HepG2 (cell line): ENCODE results near the gene MPZL3. TPM values are rescaled to one million over a fixed set of nuclear protein-coding genes. Genes with fewer than 3 reads are reported as not detected.

Experiments used
- BORCS8-MEF2B ChIP-seq: sonication (generic); formaldehyde crosslinking; IDR thresholded peaks from 2 replicates; pipeline ENCODE4 v1.8.0; 2022; ENCODE audit warnings: mild to moderate bottlenecking, missing genetic modification reagents
- CBX5 ChIP-seq: sonication (generic); formaldehyde crosslinking; IDR thresholded peaks from 2 replicates; pipeline ENCODE4 v1.4.0; 2020; ENCODE audit warnings: missing genetic modification reagents, borderline replicate concordance
- CREB1 ChIP-seq, 2 experiments: fragments of 450-650 bp in 1 of 2; IDR thresholded peaks; 2 replicates each; pipeline ENCODE4 v1.6.1; 2016 to 2017; ENCODE audit warnings: control low read depth in 1 of 2, mild to moderate bottlenecking in 1 of 2, missing compliant biosample characterization in 1 of 2, missing genetic modification characterization in 1 of 2
- DMAP1 ChIP-seq: IDR thresholded peaks from 2 replicates; pipeline ENCODE4 v1.6.1; 2016
- FOXP4 ChIP-seq: sonication (generic); formaldehyde crosslinking; IDR thresholded peaks from 2 replicates; pipeline ENCODE4 v1.4.0; 2020; ENCODE audit warnings: missing genetic modification reagents
- IRF2 ChIP-seq: IDR thresholded peaks from 2 replicates; pipeline ENCODE4 v1.6.1; 2018; ENCODE audit warnings: missing genetic modification reagents, missing compliant biosample characterization
- KMT2B ChIP-seq: IDR thresholded peaks from 2 replicates; pipeline ENCODE4 v1.6.1; 2016; ENCODE audit warnings: missing genetic modification reagents, missing compliant biosample characterization
- LRRFIP1 ChIP-seq: sonication (generic); formaldehyde crosslinking; conservative IDR thresholded peaks from 2 replicates; pipeline ENCODE4 v1.4.0; 2020; ENCODE audit warnings: missing genetic modification reagents
- MTERF4 ChIP-seq: sonication (generic); formaldehyde crosslinking; IDR thresholded peaks from 2 replicates; pipeline ENCODE4 v1.8.0; 2023; ENCODE audit warnings: mild to moderate bottlenecking, missing genetic modification reagents
- PHF8 ChIP-seq: sonication (generic); formaldehyde crosslinking; IDR thresholded peaks from 2 replicates; pipeline ENCODE4 v1.5.0; 2020; ENCODE audit warnings: missing genetic modification reagents
- POLR2AphosphoS2 ChIP-seq: IDR thresholded peaks from 2 replicates; pipeline ENCODE4 v1.6.1; 2011; ENCODE audit warnings: low read depth, low read length, improper control_type of control experiment
- ZBTB7A ChIP-seq: sonication (generic); formaldehyde crosslinking; IDR thresholded peaks from 2 replicates; pipeline ENCODE4 v1.8.0; 2022; ENCODE audit warnings: mild to moderate bottlenecking, missing genetic modification reagents
- ZNF230 ChIP-seq: sonication (generic); formaldehyde crosslinking; IDR thresholded peaks from 2 replicates; pipeline ENCODE4 v1.4.0; 2020; ENCODE audit warnings: mild to moderate bottlenecking, missing genetic modification reagents
- ZNF235 ChIP-seq: sonication (generic); formaldehyde crosslinking; IDR thresholded peaks from 2 replicates; pipeline ENCODE4 v1.8.1; 2023; ENCODE audit warnings: mild to moderate bottlenecking, missing genetic modification reagents, borderline replicate concordance
- ZNF549 ChIP-seq: sonication (generic); formaldehyde crosslinking; IDR thresholded peaks from 2 replicates; pipeline ENCODE4 v1.5.0; 2020; ENCODE audit warnings: missing genetic modification reagents
- ZNF670 ChIP-seq: sonication (generic); formaldehyde crosslinking; IDR thresholded peaks from 2 replicates; pipeline ENCODE4 v1.8.0; 2022; ENCODE audit warnings: mild to moderate bottlenecking, missing genetic modification reagents, borderline replicate concordance
- ZNF687 ChIP-seq: sonication (generic); formaldehyde crosslinking; IDR thresholded peaks from 2 replicates; pipeline ENCODE4 v1.5.1; 2020; ENCODE audit warnings: mild to moderate bottlenecking, missing genetic modification reagents, moderate library complexity
- polyA plus RNA-seq, 8 experiments: library from polyadenylated mRNA; depleted of rRNA in 3 of 8; stranded (reverse) in 7 of 8; unstranded in 1 of 8; fragments of >200 nt; fragmentation: Illumina TruSeq in 4 of 8; extraction: Trizol in 4 of 8; gene quantifications; 2 replicates each; pipeline versions ENCODE4 v1.2.1 to v1.2.3, GENCODE V29; 2011 to 2016; ENCODE audit warnings: low read depth in 4 of 8, missing spikeins in 1 of 8, mixed read lengths in 1 of 8; ENCODE audit not compliant: insufficient read depth in 1 of 8
- total RNA-seq, 5 experiments: library from RNA; depleted of rRNA; stranded (reverse); fragments of >200 nt; fragmentation: Illumina TruSeq; extraction: Trizol; gene quantifications; 2 replicates each; pipeline ENCODE4 v1.2.3, GENCODE V29; 2016; ENCODE audit warnings: low read depth in 1 of 5
- TF ChIP-seq, protein P1 (sequence below): sonication (generic); formaldehyde crosslinking; IDR thresholded peaks from 2 replicates; pipeline ENCODE4 v1.5.1; 2020; ENCODE audit warnings: mild to moderate bottlenecking, missing genetic modification reagents, borderline replicate concordance

MPZL3 gene
- total and polyA plus RNA-seq, 2 of the 13 experiments (the other 11 are each of a cell fraction or from before 2014, with no cell fraction given): 5.3 to 9.3 TPM

DNA sequence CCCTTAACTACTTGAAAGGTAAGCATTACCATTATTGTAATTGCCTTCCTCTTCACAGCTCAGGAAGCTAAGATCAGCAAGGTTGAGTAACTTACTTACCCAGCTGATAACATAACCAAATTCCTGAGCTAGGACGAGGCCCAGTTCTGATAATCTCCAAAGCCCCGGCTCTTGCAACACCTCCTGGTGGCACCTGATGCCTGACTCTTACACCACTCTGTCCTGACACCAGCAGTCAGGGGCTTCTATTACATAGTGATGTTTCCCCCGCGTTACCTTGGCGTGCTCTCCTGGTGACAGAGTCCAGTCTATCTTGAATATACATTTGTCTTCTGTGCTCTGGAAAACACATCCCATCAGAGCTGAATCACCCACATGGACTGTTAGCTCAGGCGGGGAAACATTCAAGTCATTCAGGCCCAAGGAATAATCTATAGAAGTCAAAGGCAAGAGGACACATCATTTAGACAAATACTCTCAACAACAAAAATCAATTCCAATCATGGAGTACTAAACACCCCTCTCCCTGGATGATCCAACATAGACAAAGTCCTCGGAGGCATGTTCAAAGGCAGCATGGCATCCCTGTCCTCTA, 39.9 kb downstream of the MPZL3 start (continued):
- TF ChIP-seq ZBTB7A (CRISPR knock-in tag) (peak; percentile 92; the same call in 1 of the 2 replicates), FOXP4 (CRISPR knock-in tag) (peak; percentile 93), BORCS8-MEF2B (peak; percentile 76; the same call in 1 of the 2 replicates), ZNF670 (CRISPR knock-in tag) (peak; percentile 55), MTERF4 (CRISPR knock-in tag) (no peak), ZNF230 (CRISPR knock-in tag) (peak; percentile 74; the same call in 1 of the 2 replicates), ZNF687 (CRISPR knock-in tag) (peak; percentile 34; the same call in 1 of the 2 replicates), CREB1 (IDR thresholded peaks at IDR 0.05) (peak; percentile 51), CREB1 (CRISPR knock-in tag; IDR thresholded peaks at IDR 0.05) (peak; percentile 77), DMAP1 (CRISPR knock-in tag) (peak; percentile 54; the same call in 1 of the 2 replicates), LRRFIP1 (no peak), CBX5 (CRISPR knock-in tag) (peak; percentile 80; the same call in 1 of the 2 replicates), IRF2 (CRISPR knock-in tag) (peak; percentile 89), ZNF549 (CRISPR knock-in tag) (no peak), POLR2AphosphoS2 (no peak), KMT2B (CRISPR knock-in tag) (no peak; the same call in 1 of the 2 replicates), ZNF235 (CRISPR knock-in tag) (no peak), PHF8 (CRISPR knock-in tag) (0 out of 2 replicates have a peak, but pooled peaks have one; percentile 31)
- TF ChIP-seq, protein P1, sequence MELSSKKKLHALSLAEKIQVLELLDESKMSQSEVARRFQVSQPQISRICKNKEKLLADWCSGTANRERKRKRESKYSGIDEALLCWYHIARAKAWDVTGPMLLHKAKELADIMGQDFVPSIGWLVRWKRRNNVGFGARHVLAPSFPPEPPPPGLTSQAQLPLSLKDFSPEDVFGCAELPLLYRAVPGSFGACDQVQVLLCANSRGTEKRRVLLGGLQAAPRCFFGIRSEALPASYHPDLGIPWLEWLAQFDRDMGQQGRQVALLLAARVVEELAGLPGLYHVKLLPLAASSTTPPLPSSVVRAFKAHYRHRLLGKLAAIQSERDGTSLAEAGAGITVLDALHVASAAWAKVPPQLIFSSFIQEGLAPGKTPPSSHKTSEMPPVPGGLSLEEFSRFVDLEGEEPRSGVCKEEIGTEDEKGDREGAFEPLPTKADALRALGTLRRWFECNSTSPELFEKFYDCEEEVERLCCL: no peak
